HG03108 (cell line): ENCODE measurements around the gene OR8G5.
"Not testable (repeated sequence)": the region's sequence is repeated elsewhere in the genome, so short reads cannot be mapped to it uniquely, and the experiment has no call there.

ENCODE experiments used
- ATAC-seq: cut with Tn5 transposase; IDR thresholded peaks from one replicate; pipeline ENCODE4 v1.9.1; 2021; ENCODE audit warnings: moderate library complexity; ENCODE audit not compliant: unreplicated experiment

The OR8G5 gene, protein sequence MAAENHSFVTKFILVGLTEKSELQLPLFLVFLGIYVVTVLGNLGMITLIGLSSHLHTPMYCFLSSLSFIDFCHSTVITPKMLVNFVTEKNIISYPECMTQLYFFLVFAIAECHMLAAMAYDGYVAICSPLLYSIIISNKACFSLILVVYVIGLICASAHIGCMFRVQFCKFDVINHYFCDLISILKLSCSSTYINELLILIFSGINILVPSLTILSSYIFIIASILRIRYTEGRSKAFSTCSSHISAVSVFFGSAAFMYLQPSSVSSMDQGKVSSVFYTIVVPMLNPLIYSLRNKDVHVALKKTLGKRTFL

DNA sequence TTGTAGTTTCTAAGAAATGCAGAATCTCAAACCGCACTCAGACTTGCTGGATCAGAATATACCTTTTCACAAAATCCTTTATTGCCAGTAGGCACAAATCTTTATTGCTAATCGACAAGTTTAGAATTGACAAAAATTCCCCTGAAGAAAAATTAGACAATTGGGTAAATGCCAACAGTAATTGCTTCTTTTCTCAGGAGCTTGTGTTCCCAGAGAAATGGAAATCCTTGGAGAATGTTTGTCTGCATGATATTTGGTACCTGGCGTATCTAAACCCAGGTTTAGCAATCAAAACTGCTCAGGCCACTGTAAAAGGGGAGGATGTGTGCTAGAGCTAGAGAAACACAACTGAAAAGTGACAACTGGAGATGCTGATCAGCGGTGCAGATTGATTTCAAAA, at the start of gene OR8G5:
Gene OR8G5, plus strand, starts transcription at position 301 of the 400 bp plus-strand sequence. CDS start 8,556 bp downstream, outside the sequence.
- no peak for ATAC-seq

DNA sequence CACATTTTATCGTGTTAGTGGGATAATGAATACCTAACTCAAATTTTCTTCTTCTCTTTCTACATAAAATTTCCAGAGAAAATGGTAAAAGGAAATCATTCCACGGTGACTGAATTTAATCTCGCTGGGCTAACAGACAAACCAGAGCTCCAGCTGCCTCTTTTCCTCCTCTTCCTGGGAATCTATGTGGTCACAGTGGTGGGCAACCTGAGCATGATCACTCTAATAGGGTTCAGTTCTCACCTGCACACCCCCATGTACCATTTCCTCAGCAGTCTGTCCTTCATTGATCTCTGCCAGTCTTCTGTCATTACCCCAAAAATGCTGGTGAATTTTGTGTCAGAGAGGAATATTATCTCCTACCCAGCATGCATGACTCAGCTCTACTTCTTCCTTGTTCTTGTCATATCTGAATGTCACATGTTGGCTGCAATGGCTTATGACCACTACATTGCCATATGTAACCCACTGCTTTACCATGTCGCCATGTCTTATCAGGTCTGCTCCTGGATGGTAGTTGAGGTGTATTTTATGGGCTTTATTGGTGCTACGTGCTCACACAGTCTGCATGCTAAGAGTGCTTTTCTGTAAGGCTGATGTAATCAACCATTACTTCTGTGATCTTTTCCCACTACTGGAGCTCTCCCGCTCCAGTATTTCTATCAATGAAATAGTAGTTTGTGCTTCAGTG, 48.9 kb upstream of the OR8G5 start:
- ATAC-seq, result no peak

DNA sequence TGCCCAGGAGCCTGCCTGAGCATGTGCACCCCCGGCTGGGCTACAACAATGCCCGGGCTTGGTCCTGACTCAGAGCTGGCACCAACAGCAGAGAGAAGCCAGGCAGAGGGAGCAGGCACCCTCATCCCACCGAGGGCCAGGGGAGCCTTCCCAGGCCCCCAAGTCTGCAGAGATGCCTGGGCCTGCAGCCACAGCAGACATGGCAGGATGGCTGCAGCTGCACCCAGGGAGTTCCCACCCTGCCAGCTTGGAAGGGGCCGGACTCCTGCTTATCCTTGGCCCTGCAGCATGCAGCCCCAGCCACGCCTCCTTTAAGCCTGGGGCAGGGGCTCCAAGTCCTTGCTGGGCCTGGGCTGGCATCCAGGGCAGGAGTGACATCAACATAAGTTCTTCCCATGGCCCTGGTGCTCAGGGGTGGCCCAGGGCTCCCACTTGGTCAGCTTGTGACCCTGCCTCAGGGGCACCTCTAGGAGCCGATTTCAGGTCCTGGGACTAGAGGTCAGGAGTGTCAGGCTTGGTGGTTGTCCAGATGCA, 46.3 kb upstream of the OR8G5 start:
- no peak for ATAC-seq

DNA sequence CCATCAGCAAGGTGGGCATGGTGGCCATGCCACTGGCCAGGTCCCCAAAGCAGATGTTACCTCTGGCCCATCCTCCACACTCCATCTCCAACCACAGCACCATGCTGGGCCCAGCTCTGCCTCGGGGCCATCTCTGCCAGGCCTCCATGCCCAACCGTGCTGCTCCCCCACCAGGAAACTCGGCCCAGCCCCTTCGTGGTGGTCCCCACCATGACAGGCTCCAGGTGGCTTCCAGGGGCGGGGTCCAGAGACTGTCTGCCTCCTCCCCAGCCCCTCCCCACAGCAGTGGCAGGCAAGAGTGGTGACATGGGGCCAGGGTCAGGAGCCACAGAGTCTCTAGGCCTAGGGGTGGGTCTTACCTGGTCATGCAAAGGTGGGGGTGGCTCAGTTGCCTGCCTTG, 45.8 kb upstream of the OR8G5 start:
- no peak for ATAC-seq

DNA sequence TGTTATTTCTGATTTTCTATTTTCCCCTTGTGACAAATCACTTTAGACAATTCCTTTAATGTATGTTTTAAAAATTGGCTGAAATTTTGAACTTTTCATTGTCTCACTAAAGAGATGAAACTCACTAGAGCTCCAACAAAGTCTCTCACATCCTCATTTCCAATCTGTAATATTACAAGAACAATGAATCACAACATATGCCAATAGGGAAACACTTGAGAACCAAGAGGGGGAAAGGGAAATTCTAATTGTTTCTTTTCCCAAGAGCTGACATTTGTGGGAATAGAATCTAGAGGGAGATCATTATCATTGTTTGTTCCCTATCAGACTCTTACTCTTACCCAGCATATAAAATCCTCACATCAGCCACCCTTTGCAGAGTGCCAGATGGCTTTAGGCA, 44.9 kb upstream of the OR8G5 start:
- no peak for ATAC-seq

DNA sequence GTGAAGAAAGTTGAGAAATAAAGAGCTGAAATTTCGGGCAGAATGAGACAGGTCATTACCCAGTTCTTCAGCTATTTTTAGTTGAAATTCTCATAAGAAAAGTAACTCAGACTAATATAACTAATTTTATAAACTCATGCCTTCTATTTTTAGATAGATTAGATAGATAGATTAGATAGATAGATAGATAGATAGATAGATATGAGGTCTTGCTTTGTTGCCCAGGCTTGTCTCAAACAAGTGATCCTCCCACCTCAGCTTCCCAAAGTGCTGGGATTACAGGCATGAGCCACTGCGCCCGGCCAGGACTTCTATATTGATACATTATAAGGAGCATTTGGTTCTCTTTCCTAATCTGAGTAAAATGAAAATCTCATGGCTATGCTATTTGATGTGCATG, 42.1 kb upstream of the OR8G5 start:
- no peak for ATAC-seq

DNA sequence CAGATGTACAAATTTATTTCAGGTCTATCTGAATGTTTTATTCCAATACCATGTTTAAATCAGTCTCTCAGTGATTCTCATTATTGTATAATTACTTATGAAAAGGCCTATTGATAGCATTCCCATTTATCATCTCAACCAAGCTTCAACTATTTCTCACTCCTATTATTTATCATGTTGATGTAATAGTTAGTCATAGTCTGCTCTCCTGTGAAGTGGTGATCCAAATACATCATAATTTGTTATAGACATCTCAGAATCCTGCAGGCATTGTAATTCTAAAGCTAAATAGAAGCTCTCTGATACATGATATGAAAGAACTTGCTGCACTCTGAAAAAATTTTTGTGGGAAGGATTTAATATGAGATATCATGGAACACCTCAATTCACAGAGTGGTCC, 37.0 kb upstream of the OR8G5 start:
- no peak for ATAC-seq

DNA sequence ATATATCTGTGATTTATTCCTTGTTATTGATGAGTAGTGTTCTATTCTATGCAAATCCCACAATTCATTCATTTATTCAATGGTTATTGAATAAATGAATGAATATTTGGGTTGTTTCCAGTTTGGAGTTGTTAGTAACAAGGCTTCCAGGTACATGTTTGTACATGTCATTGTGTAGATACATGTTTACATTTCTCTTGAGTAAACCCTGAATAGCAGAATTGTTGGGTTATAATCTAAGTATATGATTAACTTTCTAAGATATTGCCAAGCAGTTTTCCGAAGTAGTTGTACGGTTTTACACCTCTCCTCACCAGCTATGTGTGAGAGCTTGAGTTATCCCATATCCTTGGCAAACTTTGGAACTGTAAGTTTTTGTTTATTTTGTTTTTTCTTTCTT, 33.8 kb upstream of the OR8G5 start:
- ATAC-seq, result no peak

DNA sequence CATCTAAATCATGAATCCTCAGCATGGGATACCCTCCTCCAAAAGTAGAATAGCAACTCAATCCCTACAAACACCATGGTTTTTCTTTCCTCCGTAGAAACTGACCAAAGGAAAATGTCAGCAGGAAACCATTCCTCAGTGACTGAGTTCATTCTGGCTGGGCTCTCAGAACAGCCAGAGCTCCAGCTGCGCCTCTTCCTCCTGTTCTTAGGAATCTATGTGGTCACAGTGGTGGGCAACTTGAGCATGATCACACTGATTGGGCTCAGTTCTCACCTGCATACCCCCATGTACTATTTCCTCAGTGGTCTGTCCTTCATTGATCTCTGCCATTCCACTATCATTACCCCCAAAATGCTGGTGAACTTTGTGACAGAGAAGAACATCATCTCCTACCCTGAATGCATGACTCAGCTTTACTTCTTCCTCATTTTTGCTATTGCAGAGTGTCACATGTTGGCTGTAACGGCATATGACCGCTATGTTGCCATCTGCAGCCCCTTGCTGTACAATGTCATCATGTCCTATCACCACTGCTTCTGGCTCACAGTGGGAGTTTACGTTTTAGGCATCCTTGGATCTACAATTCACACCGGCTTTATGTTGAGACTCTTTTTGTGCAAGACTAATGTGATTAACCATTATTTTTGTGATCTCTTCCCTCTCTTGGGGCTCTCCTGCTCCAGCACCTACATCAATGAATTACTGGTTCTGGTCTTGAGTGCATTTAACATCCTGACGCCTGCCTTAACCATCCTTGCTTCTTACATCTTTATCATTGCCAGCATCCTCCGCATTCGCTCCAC, 31.4 kb upstream of the OR8G5 start:
- ATAC-seq, result not testable (repeated sequence)

DNA sequence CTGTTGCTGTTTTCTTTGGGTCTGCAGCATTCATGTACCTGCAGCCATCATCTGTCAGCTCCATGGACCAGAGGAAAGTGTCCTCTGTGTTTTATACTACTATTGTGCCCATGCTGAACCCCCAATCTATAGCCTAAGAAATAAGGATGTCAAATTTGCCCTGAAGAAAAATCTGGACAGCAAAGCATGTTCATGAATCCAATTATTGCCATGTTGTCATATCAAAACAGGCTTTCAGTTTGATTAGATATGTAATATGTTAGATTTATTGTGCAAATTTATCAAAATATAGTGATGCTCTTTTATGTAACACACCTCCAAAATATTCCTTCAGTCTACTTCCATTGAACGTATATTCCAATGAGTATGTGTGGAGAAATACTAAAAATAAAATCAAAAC, 30.7 kb upstream of the OR8G5 start:
- ATAC-seq, result no peak

DNA sequence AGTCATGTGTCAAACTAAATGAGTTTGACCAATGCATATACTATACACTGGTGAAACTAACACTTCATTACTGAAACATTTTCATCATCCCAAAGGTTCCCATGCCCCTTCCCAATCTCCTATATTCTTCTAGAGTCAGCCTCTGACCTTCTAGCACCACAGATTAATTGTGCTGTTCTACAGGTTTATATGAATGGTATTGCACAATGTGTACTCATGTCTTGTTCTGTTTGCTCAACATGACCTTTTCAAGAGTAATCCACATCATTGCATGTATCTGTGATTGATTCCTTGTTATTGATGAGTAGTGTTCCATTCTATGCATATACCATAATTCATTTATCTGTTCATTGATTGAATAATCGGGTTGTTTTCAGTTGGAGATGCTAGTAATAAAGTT, 22.8 kb upstream of the OR8G5 start:
- no peak for ATAC-seq

DNA sequence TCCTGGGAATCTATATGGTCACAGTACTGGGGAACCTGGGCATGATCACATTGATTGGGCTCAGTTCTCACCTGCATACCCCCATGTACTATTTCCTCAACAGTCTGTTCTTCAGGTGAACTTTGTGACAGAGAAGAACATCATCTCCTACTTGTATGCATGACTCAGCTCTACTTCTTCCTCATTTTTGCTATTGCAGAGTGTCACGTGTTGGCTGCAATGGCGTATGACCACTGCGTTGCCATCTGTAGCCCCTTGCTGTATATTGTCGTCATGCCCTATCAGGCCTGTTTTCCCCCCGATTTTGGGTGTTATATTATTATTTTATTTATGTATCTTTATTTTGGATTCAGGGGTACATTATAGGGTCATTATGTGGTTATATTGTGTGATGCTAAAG, 17.7 kb upstream of the OR8G5 start:
- ATAC-seq, result no peak

DNA sequence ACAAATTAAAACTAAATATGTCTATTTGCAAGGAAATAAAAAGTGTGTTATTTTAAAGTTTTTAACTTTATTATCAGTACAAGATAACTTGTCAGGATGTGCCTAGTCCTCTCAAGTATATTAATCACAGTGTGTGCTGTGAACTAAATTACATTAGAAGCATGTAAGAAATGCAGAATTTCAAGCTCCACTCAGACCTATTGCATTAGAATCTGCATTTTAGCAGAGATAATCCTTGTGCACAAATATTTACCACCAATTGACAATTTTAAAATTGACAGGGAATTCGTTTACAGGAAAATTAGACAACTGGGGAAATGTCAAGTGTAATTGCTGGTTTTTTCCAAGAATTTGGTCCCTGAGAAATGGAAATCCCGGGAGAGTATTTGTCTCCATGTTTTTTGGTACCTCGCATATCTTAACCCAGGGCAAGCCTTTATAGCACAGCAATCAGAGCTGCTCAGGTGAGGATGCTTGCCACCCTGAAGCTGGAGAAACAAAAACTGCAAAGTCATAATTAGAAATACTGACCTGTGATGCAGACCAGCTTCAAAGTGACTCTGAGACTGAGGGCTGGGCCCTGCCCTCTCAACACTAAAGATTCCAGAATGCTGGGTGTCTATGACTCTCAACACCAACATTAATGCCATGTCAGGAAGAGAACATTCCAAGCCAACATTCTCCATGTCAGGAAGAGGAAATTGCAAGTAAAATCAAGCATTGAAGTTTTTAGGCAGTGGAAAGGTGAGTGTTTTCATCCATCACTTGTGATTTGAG, 15.4 kb upstream of the OR8G5 start, which contains the start of gene OR8G1:
Gene OR8G1, plus strand, starts transcription at position 475 of the 777 bp plus-strand sequence. CDS start 8,581 bp downstream, outside the sequence.
- no peak for ATAC-seq

DNA sequence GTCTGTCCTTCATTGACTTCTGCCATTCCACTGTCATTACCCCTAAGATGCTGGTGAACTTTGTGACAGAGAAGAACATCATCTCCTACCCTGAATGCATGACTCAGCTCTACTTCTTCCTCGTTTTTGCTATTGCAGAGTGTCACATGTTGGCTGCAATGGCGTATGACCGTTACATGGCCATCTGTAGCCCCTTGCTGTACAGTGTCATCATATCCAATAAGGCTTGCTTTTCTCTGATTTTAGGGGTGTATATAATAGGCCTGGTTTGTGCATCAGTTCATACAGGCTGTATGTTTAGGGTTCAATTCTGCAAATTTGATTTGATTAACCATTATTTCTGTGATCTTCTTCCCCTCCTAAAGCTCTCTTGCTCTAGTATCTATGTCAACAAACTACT, 6.3 kb upstream of the OR8G5 start:
- ATAC-seq, result not testable (repeated sequence)

DNA sequence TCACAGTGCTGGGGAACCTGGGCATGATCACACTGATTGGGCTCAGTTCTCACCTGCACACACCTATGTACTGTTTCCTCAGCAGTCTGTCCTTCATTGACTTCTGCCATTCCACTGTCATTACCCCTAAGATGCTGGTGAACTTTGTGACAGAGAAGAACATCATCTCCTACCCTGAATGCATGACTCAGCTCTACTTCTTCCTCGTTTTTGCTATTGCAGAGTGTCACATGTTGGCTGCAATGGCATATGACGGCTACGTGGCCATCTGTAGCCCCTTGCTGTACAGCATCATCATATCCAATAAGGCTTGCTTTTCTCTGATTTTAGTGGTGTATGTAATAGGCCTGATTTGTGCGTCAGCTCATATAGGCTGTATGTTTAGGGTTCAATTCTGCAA, 8.9 kb downstream of the OR8G5 start:
- not testable (repeated sequence) for ATAC-seq

DNA sequence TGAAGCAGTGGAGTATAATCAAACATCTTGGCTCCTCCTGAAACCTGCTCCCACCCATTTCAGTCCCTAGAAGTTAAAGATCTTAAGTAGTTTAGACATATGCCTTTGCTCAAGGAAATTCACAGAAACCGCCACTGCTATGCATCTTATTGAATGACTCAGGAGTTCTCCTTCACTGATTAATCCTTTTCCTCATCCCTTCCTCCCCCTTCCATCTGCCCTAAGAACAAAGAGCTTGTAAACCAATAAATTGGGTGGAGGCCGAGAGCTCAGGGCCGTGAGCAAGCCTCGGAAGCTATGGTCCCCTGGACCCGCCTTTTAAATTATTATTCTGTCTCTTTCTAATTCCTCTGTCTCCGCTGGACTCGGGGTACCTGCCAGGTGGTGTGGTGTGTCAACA, 14.7 kb downstream of the OR8G5 start:
- not testable (repeated sequence) for ATAC-seq

DNA sequence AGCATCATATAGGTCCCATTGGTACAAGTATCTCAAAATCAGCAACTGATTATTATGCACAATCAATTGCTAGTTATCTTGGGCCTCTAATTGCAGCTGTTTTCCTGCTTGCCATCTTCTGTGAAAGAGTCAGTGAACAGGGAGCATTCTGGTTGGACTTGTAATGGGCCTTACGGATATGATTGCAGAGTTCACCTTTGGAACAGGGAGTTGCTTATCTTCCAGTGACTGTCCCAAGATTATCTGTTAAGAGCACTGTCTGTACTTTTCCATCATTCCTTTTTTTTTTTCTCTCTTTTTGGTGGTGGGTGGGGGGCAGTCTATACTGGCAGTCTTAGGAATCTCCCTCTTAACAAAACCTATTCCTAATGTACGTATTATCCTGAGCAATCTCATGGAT, 17.8 kb downstream of the OR8G5 start:
- no peak for ATAC-seq

DNA sequence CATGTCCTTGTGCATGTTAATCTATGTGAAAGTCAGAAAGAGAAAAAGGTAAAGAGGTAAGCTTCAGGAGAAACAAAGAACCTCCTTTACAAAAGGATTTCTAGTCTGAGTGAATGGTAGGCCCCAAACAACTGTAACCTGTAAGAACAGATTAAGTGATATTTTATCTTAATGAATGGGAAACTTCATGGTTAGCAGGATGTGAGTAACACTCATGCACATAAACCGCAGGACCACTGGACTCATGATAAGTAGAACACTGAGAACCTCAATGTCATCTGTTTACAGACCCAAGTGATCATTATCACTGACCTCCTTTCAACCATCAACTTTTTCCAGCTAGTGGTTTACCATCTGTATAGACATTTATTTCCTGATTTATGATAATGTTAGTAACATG, 19.9 kb downstream of the OR8G5 start:
- ATAC-seq, result no peak

DNA sequence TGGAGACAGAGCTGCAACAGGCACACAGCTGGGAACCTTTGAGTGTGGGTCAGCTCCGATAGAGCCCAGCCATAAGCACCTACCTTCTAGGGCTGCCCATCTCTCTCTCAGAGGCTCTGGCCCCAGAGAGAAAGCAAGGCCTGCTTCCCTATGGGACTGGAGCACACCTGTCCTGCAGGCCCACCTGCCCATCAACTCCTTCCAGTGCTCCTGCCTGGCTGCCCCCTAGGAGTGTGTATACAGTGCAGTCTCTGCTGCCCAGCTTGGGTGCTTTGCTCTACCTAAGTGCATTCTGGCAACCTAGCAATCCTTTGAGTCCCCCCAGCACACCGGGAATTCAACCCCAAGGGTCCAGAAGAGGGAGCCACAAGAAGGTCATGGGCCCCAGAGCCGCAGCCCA, 21.0 kb downstream of the OR8G5 start:
- ATAC-seq, result no peak

DNA sequence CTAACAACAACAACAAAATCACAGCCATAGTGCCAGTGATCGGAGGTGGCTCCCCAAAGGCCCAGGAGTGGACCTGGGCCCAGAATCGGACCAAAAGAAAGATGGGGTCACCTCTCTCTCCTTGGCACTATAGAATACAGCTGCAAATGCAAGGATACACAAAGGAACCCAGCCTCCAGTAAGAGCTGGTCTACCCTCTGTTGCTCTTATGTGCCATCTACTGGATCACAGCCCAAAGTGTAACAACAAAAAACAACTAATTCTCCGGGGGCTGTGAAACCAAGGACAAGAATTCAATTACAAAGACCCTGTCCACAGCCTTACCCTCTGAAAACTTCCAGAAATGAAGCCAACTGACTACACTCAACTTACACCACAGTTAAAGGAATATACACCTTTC, 21.6 kb downstream of the OR8G5 start:
- ATAC-seq, result no peak

DNA sequence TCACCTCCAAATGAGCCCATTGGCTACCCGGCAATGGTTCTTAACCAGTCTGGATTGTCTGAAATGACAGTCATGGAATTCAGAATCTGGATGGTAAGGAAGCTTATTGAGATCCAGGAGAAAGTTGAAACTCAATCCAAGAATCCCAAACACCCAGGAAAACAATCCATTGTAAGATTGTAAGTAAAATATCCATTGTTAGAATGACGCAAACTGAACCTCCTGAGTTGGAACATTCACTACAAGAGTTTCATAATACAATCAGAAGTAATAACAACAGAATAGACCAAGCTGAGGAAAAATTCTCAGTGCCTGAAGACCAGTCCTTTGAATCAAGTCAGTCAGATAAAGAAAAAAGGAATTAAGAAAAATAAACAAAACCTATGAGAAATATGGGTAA, 22.1 kb downstream of the OR8G5 start:
- no peak for ATAC-seq
